DMS 273 treated with DMSO at 0.1 percent for 48 hours (cell line): ENCODE measurements around the gene SIL1.
"Not testable (repeated sequence)": the region's sequence is repeated elsewhere in the genome, so short reads cannot be mapped to it uniquely, and the experiment has no call there.

Experiments used
- DNase-seq: peaks from one replicate; lab custom pipeline; 2025; lab: John Stamatoyannopoulos, UW

The SIL1 gene

GRCh38 chr5:139021346-139021745 is 176.8 kb downstream of the SIL1 start:
- no peak for DNase-seq

GRCh38 chr5:139019880-139020279 is 178.3 kb downstream of the SIL1 start:
- no peak for DNase-seq

GRCh38 chr5:139019211-139019610 is 179.0 kb downstream of the SIL1 start:
- no peak for DNase-seq

- DNase-seq: no peak
These were observed 180.5 kb downstream of the SIL1 start for GRCh38 chr5:139017624-139018023.

GRCh38 chr5:139016186-139016585 is 182.0 kb downstream of the SIL1 start:
- no peak for DNase-seq

GRCh38 chr5:139014726-139015125 is 183.4 kb downstream of the SIL1 start:
- DNase-seq: no peak

- DNase-seq: no peak
These were observed 186.0 kb downstream of the SIL1 start for GRCh38 chr5:139012176-139012575.

- DNase-seq: not testable (repeated sequence)
These were observed 187.0 kb downstream of the SIL1 start for GRCh38 chr5:139011156-139011555.

- no peak for DNase-seq
These were observed 193.5 kb downstream of the SIL1 start for GRCh38 chr5:139004374-139005307.

- DNase-seq: no peak
These were observed 198.5 kb downstream of the SIL1 start for GRCh38 chr5:138999674-139000073.

GRCh38 chr5:138998521-138998920 is 199.6 kb downstream of the SIL1 start:
- no peak for DNase-seq

- no peak for DNase-seq
These were observed 202.0 kb downstream of the SIL1 start for GRCh38 chr5:138996120-138996519.

- no peak for DNase-seq
These were observed 207.1 kb downstream of the SIL1 start for GRCh38 chr5:138990986-138991590.

GRCh38 chr5:138989720-138990119 is 208.4 kb downstream of the SIL1 start:
- DNase-seq: no peak

- no peak for DNase-seq
These were observed 211.9 kb downstream of the SIL1 start for GRCh38 chr5:138986186-138986800.

GRCh38 chr5:138985683-138986082 is 212.5 kb downstream of the SIL1 start:
- no peak for DNase-seq

GRCh38 chr5:138985256-138985655 is 212.9 kb downstream of the SIL1 start:
- no peak for DNase-seq

GRCh38 chr5:138983984-138984383 is 214.2 kb downstream of the SIL1 start:
- DNase-seq: no peak

GRCh38 chr5:138981586-138981985 is 216.6 kb downstream of the SIL1 start:
- no peak for DNase-seq

GRCh38 chr5:138981131-138981530 is 217.0 kb downstream of the SIL1 start:
- DNase-seq: no peak

- no peak for DNase-seq
These were observed 217.7 kb downstream of the SIL1 start for GRCh38 chr5:138980441-138980840.

GRCh38 chr5:138979684-138980280 is 218.4 kb downstream of the SIL1 start:
- DNase-seq: no peak

GRCh38 chr5:138978581-138978980 is 219.6 kb downstream of the SIL1 start:
- no peak for DNase-seq
